SK-N-SH (cell line): ENCODE measurements around the gene SIAH3. TPM values are rescaled to one million over a fixed set of nuclear protein-coding genes. Genes with fewer than 3 reads are reported as not detected.

Experiments
- CTCF ChIA-PET: fragments of 300-600, 350-600 bp; formaldehyde crosslinking; extraction: SDS; loops from one replicate; lab custom pipeline; 2021; lab: Yijun Ruan, JAX
- POLR2A ChIA-PET: fragments of 350-600 bp; sonication (Branson Sonifier 250); formaldehyde crosslinking; extraction: SDS; loops from one replicate; lab custom pipeline; 2020; ENCODE audit warnings: antibody characterized with exemption, inconsistent platforms; lab: Yijun Ruan, JAX
- DNase-seq: peaks from one replicate; pipeline ENCODE4 v3.0.0; 2012
- H2AFZ ChIP-seq: fragments of 200-600 bp; sonication (generic); 2 replicates; pipeline ENCODE4 v1.8.1; 2016; ENCODE audit warnings: antibody characterized with exemption, mild to moderate bottlenecking, low read depth
- H3F3A ChIP-seq: fragments of 200-600 bp; sonication (generic); replicated peaks from 2 replicates; pipeline ENCODE3; 2016; ENCODE audit warnings: antibody characterized with exemption, mild to moderate bottlenecking; ENCODE audit not compliant: insufficient read depth
- H3K27ac ChIP-seq, 2 experiments: fragments of 200-500 bp in 1 of 2; fragments of 200-600 bp in 1 of 2; sonication (Bioruptor generic) in 1 of 2; sonication (generic), shearing (Covaris generic) in 1 of 2; 2 replicates each; pipeline versions ENCODE4 v1.5.1 to v1.6.1; 2014 to 2016; ENCODE audit warnings: low read depth in 2 of 2, inconsistent platforms in 1 of 2, low read length in 1 of 2, mild to moderate bottlenecking in 1 of 2, mixed read lengths in 1 of 2
- H3K27me3 ChIP-seq: fragments of 200-600 bp; sonication (generic), shearing (Covaris generic); 2 replicates; pipeline ENCODE4 v1.6.1; 2016; ENCODE audit warnings: mixed run types; ENCODE audit not compliant: insufficient read depth
- H3K36me3 ChIP-seq, 2 experiments: fragments of 200-500 bp in 1 of 2; fragments of 200-600 bp in 1 of 2; sonication (Bioruptor generic) in 1 of 2; sonication (generic) in 1 of 2; replicated peaks in 1 of 2; 2 replicates each; pipeline versions ENCODE3 to v1.5.1; 2014 to 2016; ENCODE audit warnings: low read length in 1 of 2, mild to moderate bottlenecking in 1 of 2; ENCODE audit not compliant: insufficient read depth in 2 of 2, control insufficient read depth in 1 of 2
- H3K4me1 ChIP-seq, 2 experiments: fragments of 200-500 bp in 1 of 2; fragments of 200-600 bp in 1 of 2; sonication (Bioruptor generic) in 1 of 2; sonication (generic), shearing (Covaris generic) in 1 of 2; 2 replicates each; pipeline versions ENCODE4 v1.5.1 to v1.6.1; 2014 to 2016; ENCODE audit warnings: low read depth in 1 of 2, low read length in 1 of 2, mixed run types in 1 of 2; ENCODE audit not compliant: insufficient read depth in 2 of 2, control insufficient read depth in 1 of 2
- H3K4me2 ChIP-seq: fragments of 200-600 bp; sonication (generic), shearing (Covaris generic); 2 replicates; pipeline ENCODE4 v1.6.1; 2017; ENCODE audit warnings: mixed run types
- H3K4me3 ChIP-seq, 2 experiments: fragments of 200-500 bp in 1 of 2; fragments of 200-600 bp in 1 of 2; sonication (Bioruptor generic) in 1 of 2; sonication (generic), shearing (Covaris generic) in 1 of 2; 2 replicates each; pipeline versions ENCODE4 v1.5.1 to v1.8.1; 2014 to 2016; ENCODE audit warnings: low read depth in 2 of 2, inconsistent platforms in 1 of 2, low read length in 1 of 2, mild to moderate bottlenecking in 1 of 2, mixed read lengths in 1 of 2, moderate library complexity in 1 of 2
- H3K79me2 ChIP-seq: fragments of 200-600 bp; sonication (generic); 2 replicates; pipeline ENCODE4 v1.8.1; 2017; ENCODE audit warnings: mild to moderate bottlenecking; ENCODE audit not compliant: insufficient read depth
- H3K9ac ChIP-seq: fragments of 200-600 bp; sonication (generic); 2 replicates; pipeline ENCODE4 v1.6.1; 2017; ENCODE audit warnings: mixed run types
- H3K9me2 ChIP-seq: fragments of 200-600 bp; sonication (generic); 2 replicates; pipeline ENCODE4 v1.6.1; 2017; ENCODE audit warnings: mixed run types
- H3K9me3 ChIP-seq: fragments of 200-600 bp; sonication (generic); 2 replicates; pipeline ENCODE4 v1.6.1; 2017; ENCODE audit warnings: mixed run types, mild to moderate bottlenecking, moderate library complexity
- H4K20me1 ChIP-seq: fragments of 200-600 bp; sonication (generic); 2 replicates; pipeline ENCODE4 v1.6.1; 2017; ENCODE audit warnings: mild to moderate bottlenecking, mixed run types; ENCODE audit not compliant: insufficient read depth
- CHD2 ChIP-seq: fragments of 150-350 bp; IDR thresholded peaks from 2 replicates; pipeline ENCODE4 v1.6.1; 2018; ENCODE audit warnings: low read length; ENCODE audit not compliant: partially characterized antibody
- ELF1 ChIP-seq: IDR thresholded peaks from 2 replicates; pipeline ENCODE4 v1.4.0; 2012
- EP300 ChIP-seq, 2 experiments: IDR thresholded peaks; 2 replicates each; pipeline versions ENCODE4 v1.4.0 to v1.6.1; 2012; ENCODE audit warnings: borderline replicate concordance in 1 of 2, low read depth in 1 of 2, low read length in 1 of 2
- FOXJ3 ChIP-seq: sonication (generic); formaldehyde crosslinking; IDR thresholded peaks from 2 replicates; pipeline ENCODE4 v1.5.1; 2020; ENCODE audit warnings: mild to moderate bottlenecking, missing genetic modification reagents
- FOXM1 ChIP-seq: IDR thresholded peaks from 2 replicates; pipeline ENCODE4 v1.4.0; 2012; ENCODE audit warnings: low read depth, mild to moderate bottlenecking
- GATA2 ChIP-seq: sonication (generic); formaldehyde crosslinking; IDR thresholded peaks from 2 replicates; pipeline ENCODE4 v1.5.0; 2020; ENCODE audit warnings: mild to moderate bottlenecking, missing genetic modification reagents
- JUND ChIP-seq: IDR thresholded peaks from 2 replicates; pipeline ENCODE4 v1.4.0; 2012
- MEF2A ChIP-seq: IDR thresholded peaks from 2 replicates; pipeline ENCODE4 v1.4.0; 2012; ENCODE audit warnings: low read depth, borderline replicate concordance
- MXI1 ChIP-seq: IDR thresholded peaks from 2 replicates; pipeline ENCODE4 v1.6.1; 2012; ENCODE audit warnings: mild to moderate bottlenecking, low read depth, low read length, improper control_type of control experiment
- NFIC ChIP-seq: IDR thresholded peaks from 2 replicates; pipeline ENCODE4 v1.4.0; 2012; ENCODE audit warnings: borderline replicate concordance
- NRF1 ChIP-seq: IDR thresholded peaks from 2 replicates; pipeline ENCODE4 v1.6.1; 2012; ENCODE audit warnings: low read depth, mild to moderate bottlenecking, low read length
- POLR2AphosphoS5 ChIP-seq: IDR thresholded peaks from 2 replicates; pipeline ENCODE4 v1.6.1; 2012; ENCODE audit warnings: low read depth, low read length
- RCOR1 ChIP-seq: fragments of 150-350 bp; IDR thresholded peaks from 2 replicates; pipeline ENCODE4 v1.6.1; 2017; ENCODE audit warnings: antibody characterized with exemption, low read length
- RFX5 ChIP-seq: IDR thresholded peaks from 2 replicates; pipeline ENCODE4 v1.6.1; 2012; ENCODE audit warnings: mild to moderate bottlenecking, improper control_type of control experiment, low read length
- RXRA ChIP-seq: IDR thresholded peaks from 2 replicates; pipeline ENCODE4 v1.4.0; 2012; ENCODE audit warnings: low read depth, mild to moderate bottlenecking, borderline replicate concordance
- SMC3 ChIP-seq: IDR thresholded peaks from 2 replicates; pipeline ENCODE4 v1.6.1; 2012; ENCODE audit warnings: low read depth, low read length, improper control_type of control experiment
- TCF12 ChIP-seq: IDR thresholded peaks from 2 replicates; pipeline ENCODE4 v1.4.0; 2012
- TEAD4 ChIP-seq: IDR thresholded peaks from 2 replicates; pipeline ENCODE4 v1.4.0; 2012; ENCODE audit warnings: mild to moderate bottlenecking, borderline replicate concordance; ENCODE audit not compliant: insufficient read depth
- WGBS: methylation state at CpG from one replicate; pipeline ENCODE4 v1.1.6; 2017; ENCODE audit warnings: low lambda C conversion rate; 5-methylcytosine and 5-hydroxymethylcytosine counted together
- polyA plus RNA-seq, 3 experiments: library from polyadenylated mRNA; depleted of rRNA; stranded (reverse); fragments of >200 nt; gene quantifications; 2 replicates each; pipeline ENCODE4 v1.2.3, GENCODE V29; 2012
- TF ChIP-seq, protein P1 (sequence below): IDR thresholded peaks from 2 replicates; pipeline ENCODE4 v1.4.0; 2012; ENCODE audit warnings: low read depth, borderline replicate concordance
- TF ChIP-seq, protein P2 (sequence below): fragments of 150-350 bp; IDR thresholded peaks from 2 replicates; pipeline ENCODE4 v1.6.1; 2017; ENCODE audit warnings: antibody characterized with exemption, low read length, low read depth, borderline replicate concordance
- TF ChIP-seq, protein P3 (sequence below): IDR thresholded peaks from 2 replicates; pipeline ENCODE4; 2012
- TF ChIP-seq, protein P4 (sequence below): IDR thresholded peaks from 2 replicates; pipeline ENCODE4 v1.4.0; 2012; ENCODE audit warnings: low read depth

Gene SIAH3
- polyA plus RNA-seq, 1 of the 3 experiments (the other 2 are of a cell fraction): 0.08 TPM

DNA sequence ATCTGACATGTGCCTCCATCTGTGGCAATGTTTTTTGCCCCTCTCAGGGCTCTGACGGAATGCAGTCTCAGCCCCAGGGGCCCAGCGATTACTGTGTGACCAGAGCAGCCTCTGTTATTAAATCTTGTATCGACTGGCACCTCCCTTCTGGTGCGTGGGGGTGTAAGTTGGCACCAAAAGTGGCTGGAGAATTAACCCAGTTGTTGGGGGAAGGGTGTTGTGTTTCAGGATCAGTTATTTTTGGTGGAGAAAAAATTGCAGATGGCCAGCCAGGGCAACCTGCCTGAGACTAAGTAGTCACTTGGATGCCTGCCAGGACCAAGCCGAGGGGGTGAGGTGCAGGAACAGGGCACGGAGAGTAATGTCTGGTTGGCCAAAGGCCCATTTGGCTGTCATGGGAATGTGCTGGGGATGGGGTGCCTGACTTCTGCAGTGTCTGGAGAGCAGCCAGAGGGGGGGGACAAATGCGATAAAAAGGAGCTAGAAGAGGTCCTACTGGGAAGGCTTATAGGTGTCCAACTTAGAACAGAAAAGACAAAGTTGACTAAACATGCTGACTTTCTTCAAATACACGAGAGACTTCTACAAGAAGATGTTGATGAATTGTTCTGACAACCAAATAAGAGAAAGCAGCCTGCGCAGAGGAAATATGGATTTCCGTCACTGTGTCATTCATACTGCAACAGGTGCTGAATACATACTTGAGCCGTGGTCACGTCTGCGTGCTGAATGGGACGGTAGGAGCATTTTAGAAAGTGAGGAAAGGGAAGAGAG, 69.8 kb downstream of the SIAH3 start:
- H3F3A ChIP-seq: no peaks in the 10 kb centered on the region
- H3K27ac ChIP-seq: peak overlapping the region in 1 of 2 experiments; percentile 77; a peak in 2 of 4 replicates
- POLR2A ChIA-PET: interaction anchor here (0.6 kb wide), 1 partner anchor 183 kb away, joined by 3 read pairs; no protein-coding TSS in a partner anchor
- no peak for TF ChIP-seq RFX5
- peak; percentile 98 for TF ChIP-seq NFIC
- peak; percentile 93 for TF ChIP-seq CHD2
- TF ChIP-seq GATA2 (CRISPR knock-in tag): peak; percentile 82
- no peak; the same call in 1 of the 2 replicates for TF ChIP-seq TEAD4
- TF ChIP-seq, protein P1, sequence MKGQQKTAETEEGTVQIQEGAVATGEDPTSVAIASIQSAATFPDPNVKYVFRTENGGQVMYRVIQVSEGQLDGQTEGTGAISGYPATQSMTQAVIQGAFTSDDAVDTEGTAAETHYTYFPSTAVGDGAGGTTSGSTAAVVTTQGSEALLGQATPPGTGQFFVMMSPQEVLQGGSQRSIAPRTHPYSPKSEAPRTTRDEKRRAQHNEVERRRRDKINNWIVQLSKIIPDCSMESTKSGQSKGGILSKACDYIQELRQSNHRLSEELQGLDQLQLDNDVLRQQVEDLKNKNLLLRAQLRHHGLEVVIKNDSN: no peak
- 0 out of 2 replicates have a peak, but pooled peaks have one; percentile 21 for TF ChIP-seq POLR2AphosphoS5
- TF ChIP-seq RXRA: peak; percentile 46; the same call in 1 of the 2 replicates
- peak; percentile 65 to 89; a peak in 3 of 4 replicates for TF ChIP-seq EP300 (IDR thresholded peaks at IDR 0.05; ENCODE audit: borderline replicate concordance in 1 of 2, low read depth in 1 of 2, low read length in 1 of 2)
- no peak for TF ChIP-seq ELF1
- TF ChIP-seq SMC3: no peak; the same call in 1 of the 2 replicates
- TF ChIP-seq TCF12: peak; percentile 78
- TF ChIP-seq, protein P2, sequence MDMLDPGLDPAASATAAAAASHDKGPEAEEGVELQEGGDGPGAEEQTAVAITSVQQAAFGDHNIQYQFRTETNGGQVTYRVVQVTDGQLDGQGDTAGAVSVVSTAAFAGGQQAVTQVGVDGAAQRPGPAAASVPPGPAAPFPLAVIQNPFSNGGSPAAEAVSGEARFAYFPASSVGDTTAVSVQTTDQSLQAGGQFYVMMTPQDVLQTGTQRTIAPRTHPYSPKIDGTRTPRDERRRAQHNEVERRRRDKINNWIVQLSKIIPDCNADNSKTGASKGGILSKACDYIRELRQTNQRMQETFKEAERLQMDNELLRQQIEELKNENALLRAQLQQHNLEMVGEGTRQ: no peak
- peak; percentile 26; the same call in 1 of the 2 replicates for TF ChIP-seq NRF1
- no peak for TF ChIP-seq JUND
- peak; percentile 92 for TF ChIP-seq FOXJ3 (CRISPR knock-in tag)
- 0 out of 2 replicates have a peak, but pooled peaks have one; percentile 43 for TF ChIP-seq MEF2A
- peak; percentile 59 for TF ChIP-seq MXI1
- TF ChIP-seq, protein P3, sequence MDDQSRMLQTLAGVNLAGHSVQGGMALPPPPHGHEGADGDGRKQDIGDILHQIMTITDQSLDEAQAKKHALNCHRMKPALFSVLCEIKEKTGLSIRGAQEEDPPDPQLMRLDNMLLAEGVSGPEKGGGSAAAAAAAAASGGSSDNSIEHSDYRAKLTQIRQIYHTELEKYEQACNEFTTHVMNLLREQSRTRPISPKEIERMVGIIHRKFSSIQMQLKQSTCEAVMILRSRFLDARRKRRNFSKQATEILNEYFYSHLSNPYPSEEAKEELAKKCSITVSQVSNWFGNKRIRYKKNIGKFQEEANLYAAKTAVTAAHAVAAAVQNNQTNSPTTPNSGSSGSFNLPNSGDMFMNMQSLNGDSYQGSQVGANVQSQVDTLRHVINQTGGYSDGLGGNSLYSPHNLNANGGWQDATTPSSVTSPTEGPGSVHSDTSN: 0 out of 2 replicates have a peak, but pooled peaks have one; percentile 11
- TF ChIP-seq, protein P4, sequence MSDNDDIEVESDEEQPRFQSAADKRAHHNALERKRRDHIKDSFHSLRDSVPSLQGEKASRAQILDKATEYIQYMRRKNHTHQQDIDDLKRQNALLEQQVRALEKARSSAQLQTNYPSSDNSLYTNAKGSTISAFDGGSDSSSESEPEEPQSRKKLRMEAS: no peak
- TF ChIP-seq RCOR1: peak; percentile 100
- TF ChIP-seq FOXM1: no peak
- no peaks in the 10 kb centered on the region for H4K20me1 ChIP-seq
- 14% methylated on average over 13 of the region's 14 CpGs for WGBS
- peaks cover 14 to 44% of the 10 kb centered on the region in 2 experiments; a peak in 3 of 4 replicates for H3K4me1 ChIP-seq
- H3K9ac ChIP-seq: no peak overlapping the region
- no peaks in the 10 kb centered on the region for H3K9me2 ChIP-seq
- H3K9me3 ChIP-seq: no peaks in the 10 kb centered on the region
- no peak overlapping the region for H3K4me3 ChIP-seq
- DNase-seq: peak; percentile 90
- H3K4me2 ChIP-seq: peak overlapping the region; percentile 26
- H2AFZ ChIP-seq: no peak overlapping the region
- no peaks in the 10 kb centered on the region for H3K27me3 ChIP-seq
- no peaks in the 10 kb centered on the region for H3K36me3 ChIP-seq
- CTCF ChIA-PET: interaction anchor here (0.6 to 1.2 kb wide), 6 partner anchors 10 to 540 kb away, joined by 3 to 4 read pairs (median 3); no protein-coding TSS in a partner anchor
- no peaks in the 10 kb centered on the region for H3K79me2 ChIP-seq
